WTC11 (cell line): ENCODE results near the gene FARP2.
"Not testable (repeated sequence)": the region's sequence is repeated elsewhere in the genome, so short reads cannot be mapped to it uniquely, and the experiment has no call there.

Source experiments
- CTCF ChIP-seq: fragments of 200-600 bp; IDR thresholded peaks from 2 replicates; pipeline ENCODE4 v1.8.0; 2022; ENCODE audit warnings: antibody characterized with exemption
- E2F4 ChIP-seq: sonication (generic); formaldehyde crosslinking; IDR thresholded peaks from 2 replicates; pipeline ENCODE4 v1.8.1; 2022; ENCODE audit warnings: low read depth, mild to moderate bottlenecking, moderate library complexity, missing genetic modification reagents, borderline replicate concordance
- FOXK1 ChIP-seq: sonication (generic); formaldehyde crosslinking; IDR thresholded peaks from 2 replicates; pipeline ENCODE4 v1.8.0; 2022; ENCODE audit warnings: mild to moderate bottlenecking, moderate library complexity, missing genetic modification reagents
- HMGXB4 ChIP-seq: sonication (generic); formaldehyde crosslinking; IDR thresholded peaks from 2 replicates; pipeline ENCODE4 v1.8.1; 2023; ENCODE audit warnings: mild to moderate bottlenecking, moderate library complexity, missing genetic modification reagents
- TEAD1 ChIP-seq: sonication (generic); formaldehyde crosslinking; IDR thresholded peaks from 2 replicates; pipeline ENCODE4 v1.8.0; 2022; ENCODE audit warnings: mild to moderate bottlenecking, missing genetic modification reagents

- TF ChIP-seq CTCF; TEAD1 (CRISPR knock-in tag); E2F4; HMGXB4 (CRISPR knock-in tag); FOXK1: not testable (repeated sequence)
These were observed 57.4 kb downstream of the FARP2 start for GRCh38 chr2:241413501-241413900.
